Uterine smooth muscle cell (primary cell): ENCODE data around the gene PHF21B. TPM values are rescaled to one million over a fixed set of nuclear protein-coding genes. Genes with fewer than 3 reads are reported as not detected.

Source experiments
- total RNA-seq: library from RNA; depleted of rRNA; stranded (reverse); fragments of >200 nt; gene quantifications from 2 replicates; pipeline ENCODE4 v1.2.3, GENCODE V29; 2014

PHF21B gene
- total RNA-seq, result under 0.01 TPM in 1 of 2 replicates, not detected in the other

DNA sequence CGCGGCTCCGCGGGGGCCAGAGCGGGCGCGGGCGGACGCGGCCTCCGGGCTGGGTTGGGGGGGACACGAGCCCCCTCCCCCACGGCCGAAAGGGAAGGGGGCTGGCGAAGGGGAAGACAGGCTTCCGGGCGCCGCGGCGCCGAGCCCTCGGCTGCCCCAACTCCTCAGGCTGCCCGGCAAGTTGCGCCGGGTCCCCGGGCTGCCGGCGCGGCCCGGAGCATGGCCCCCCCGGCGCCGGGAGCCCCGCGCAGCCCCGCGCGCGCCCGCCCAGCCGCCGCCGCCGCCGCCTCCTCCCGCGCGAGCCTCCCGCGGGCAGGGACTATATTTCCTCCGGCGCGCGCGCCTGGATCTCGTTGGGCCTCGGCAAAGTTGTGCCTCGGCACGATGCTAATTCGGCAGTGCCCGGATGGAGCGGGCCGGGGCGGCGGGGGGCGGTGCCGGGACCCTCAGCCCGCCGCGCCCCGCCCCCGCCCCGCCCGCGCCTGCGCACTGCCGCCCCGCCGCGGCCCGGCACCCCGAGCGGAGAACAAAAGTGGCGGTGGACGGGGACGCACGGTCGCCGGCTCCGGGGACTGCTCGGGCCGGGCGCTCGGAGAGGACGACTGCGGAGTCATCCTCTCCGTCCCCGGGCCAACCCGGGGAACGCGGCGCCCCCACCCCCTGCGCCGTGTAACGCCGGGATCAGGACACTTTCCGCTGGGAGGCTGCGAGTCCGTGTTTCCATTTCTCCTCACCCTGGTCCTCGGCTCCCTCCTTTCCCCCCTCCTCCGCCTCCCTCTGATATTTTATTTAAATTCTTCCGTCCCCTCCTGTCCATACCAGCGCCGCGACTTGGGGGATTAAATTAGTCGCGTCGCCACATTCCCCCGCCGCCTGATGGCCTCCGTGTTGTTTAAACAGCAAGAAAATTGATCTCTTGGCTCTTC, at the start of gene PHF21B:
PHF21B (minus strand) TSS at position 400 of the 926 bp plus-strand sequence. CDS start 456 bp downstream, outside the sequence.

Other genes starting within 250 kb of the PHF21B start
- gene NUP50, start 153.9 kb upstream of the PHF21B start, total RNA-seq, result 40.6 and 62.2 TPM in 2 replicates
- 44.8 and 54.0 TPM in 2 replicates for gene KIAA0930, start 230.9 kb upstream of the PHF21B start, total RNA-seq